ENCODE data around the gene NT5E.

DNA sequence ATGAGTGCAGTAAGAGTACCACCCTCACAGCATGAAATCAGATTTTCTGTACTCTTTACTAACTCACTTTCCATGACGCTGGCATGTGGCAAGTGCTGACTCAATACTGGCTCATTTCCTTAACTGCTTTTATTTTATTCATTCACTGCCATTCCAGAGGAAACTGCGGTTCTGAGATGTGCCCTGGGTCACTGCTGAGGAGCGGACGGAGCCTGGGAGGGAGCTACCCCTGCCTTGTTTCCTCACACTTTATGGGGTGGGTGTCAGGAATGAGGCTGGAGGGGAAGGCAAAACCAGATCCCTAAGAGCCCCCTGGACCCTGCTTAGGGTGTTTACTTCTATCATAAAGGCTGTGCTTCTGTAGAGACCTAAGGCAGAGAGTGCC, 14.4 kb downstream of the NT5E start:
- TF ChIP-seq CTCF (conservative IDR thresholded peaks at IDR 0.05) = no peak
- no peak for TF ChIP-seq EZH2 (IDR thresholded peaks at IDR 0.05; ENCODE audit: low read depth)
